ENCODE measurements around the gene BDKRB2.

The BDKRB2 gene

DNA sequence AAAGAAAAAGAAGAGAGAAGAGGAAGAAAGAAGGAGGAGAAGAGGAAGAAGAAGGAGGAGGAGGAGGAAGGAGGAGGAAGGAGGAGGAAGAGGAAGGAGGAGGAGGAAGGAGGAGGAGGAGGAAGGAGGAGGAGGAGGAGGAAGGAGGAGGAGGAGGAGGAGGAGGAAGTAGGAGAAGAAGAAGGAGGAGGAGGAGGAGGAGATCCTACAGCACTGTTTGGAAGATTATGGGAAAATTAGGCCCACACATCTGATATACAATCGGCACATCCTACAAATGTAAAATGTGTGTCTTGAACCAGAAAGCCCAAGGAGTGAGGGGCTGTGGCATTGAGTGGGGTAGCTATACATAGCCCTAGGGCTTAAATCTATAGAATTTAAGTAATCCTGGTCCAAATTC lies 12.0 kb downstream of the BDKRB2 start:
- FAIRE-seq (no peak), DNase-seq (ENCODE audit: insufficient read length, low spot score) (no peak)
- TF ChIP-seq CTCF (IDR thresholded peaks at IDR 0.05; ENCODE audit: insufficient read depth, missing control alignments): no peak

GRCh38 chr14:96217376-96217913 lies 12.8 kb downstream of the BDKRB2 start:
- no peak for TF ChIP-seq CTCF (IDR thresholded peaks at IDR 0.05; ENCODE audit: insufficient read depth, missing control alignments)
- DNase-seq (ENCODE audit: insufficient read length, low spot score) (no peak), FAIRE-seq (no peak)

DNA sequence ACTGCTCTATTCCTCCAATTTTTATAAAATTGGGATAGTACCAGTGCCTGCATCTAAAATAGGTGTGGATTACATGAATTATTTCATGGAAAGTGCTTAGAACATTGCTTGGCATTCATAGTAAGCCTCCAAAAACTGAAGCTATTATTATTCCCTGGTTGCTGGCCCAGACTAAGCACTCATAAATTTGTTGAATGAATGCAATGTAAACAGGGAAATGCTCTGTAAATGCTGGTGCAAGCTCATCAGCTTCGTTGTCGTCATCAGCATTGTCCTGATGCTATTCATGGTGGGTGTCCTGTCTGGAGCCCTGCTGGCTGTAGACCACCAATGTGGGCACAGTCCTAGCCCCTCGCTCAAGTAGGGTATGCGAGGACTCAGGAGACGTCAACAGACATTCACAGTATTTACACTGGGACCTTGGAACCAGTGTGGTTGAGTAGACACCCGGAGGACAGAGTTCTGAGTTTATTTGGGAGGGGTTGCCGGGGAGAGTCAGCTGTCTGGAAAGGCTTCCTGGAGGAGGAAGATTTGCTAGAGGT lies 16.5 kb downstream of the BDKRB2 start:
- no peak for TF ChIP-seq CTCF (IDR thresholded peaks at IDR 0.05; ENCODE audit: insufficient read depth, missing control alignments)
- FAIRE-seq (no peak), DNase-seq (ENCODE audit: insufficient read length, low spot score) (no peak)

DNA sequence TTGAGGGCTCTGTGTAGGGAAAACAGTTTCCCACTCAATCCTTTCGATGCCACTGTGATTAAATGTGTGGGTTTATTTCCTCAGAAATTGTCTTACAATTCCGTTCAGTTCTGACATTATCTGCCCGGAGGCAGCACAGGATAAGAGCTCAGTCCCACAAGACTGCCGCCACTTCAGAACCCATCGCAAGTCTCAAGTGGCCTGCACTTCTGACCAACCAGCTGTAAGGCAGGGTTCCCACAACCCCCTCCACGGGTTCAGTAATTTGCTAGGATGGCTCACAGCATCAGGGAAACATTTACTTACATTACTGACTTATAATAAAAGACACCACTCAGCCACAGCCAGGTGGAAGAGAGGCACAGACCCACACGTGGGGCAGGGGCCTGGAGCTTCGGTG lies 17.2 kb downstream of the BDKRB2 start:
- no peak for FAIRE-seq
- no peak for DNase-seq (ENCODE audit: insufficient read length, low spot score)
- TF ChIP-seq CTCF (IDR thresholded peaks at IDR 0.05; ENCODE audit: insufficient read depth, missing control alignments): no peak

DNA sequence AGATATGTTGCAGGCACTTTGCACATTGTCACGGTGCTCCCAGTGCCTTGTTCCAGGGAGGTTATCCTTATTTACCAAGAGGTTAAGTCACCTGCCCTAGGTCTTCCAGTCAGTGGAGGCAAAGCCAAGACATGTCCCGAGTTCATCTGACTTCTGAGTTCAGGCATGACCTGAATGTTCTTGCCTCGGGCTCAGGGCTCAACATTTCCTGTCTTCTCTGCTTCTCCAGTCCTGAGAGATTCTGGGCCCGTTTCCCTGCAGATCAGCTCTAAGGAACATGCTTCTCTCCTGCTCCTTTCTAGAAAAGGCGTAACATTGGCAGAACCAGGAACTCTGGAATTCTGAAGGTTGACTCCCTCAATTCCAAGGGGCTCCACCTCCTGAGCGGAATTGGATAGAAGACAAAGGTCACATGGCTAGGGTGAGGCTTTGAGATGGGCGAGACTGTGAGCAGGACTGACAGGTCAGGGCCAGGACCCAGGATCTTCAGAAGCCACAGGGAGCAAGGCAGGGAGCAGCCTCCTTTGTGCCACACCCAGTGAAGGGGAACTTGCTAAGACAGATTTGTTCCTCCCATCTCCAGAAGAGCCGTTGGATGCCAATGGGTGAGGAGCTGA lies 19.9 kb downstream of the BDKRB2 start:
- no peak for TF ChIP-seq CTCF (IDR thresholded peaks at IDR 0.05; ENCODE audit: insufficient read depth, missing control alignments)
- no peak for FAIRE-seq
- no peak for DNase-seq (ENCODE audit: insufficient read length, low spot score)

- DNase-seq (ENCODE audit: insufficient read length, low spot score) (no peak), FAIRE-seq (no peak)
- TF ChIP-seq CTCF (IDR thresholded peaks at IDR 0.05; ENCODE audit: insufficient read depth, missing control alignments): no peak
Observed at GRCh38 chr14:96225213-96225612, 20.6 kb downstream of the BDKRB2 start.

- no peak for FAIRE-seq
- DNase-seq (ENCODE audit: insufficient read length, low spot score): no peak
- no peak for TF ChIP-seq CTCF (IDR thresholded peaks at IDR 0.05; ENCODE audit: insufficient read depth, missing control alignments)
Observed at GRCh38 chr14:96225745-96226151, 21.1 kb downstream of the BDKRB2 start.
